Adrenal gland (tissue), 5 donors: ENCODE measurements around the gene CORO1C.

Experiments
- POLR2A ChIP-seq, 2 donors: fragments of 450-650 bp; IDR thresholded peaks; one replicate each; pipeline ENCODE4 v1.6.1; 2017; ENCODE audit warnings: antibody characterized with exemption in 2 of 2, mild to moderate bottlenecking in 2 of 2, moderate library complexity in 1 of 2
- TF ChIP-seq, protein P1 (sequence below), 6 experiments: fragments of 450-650 bp in 4 of 6; fragments of 200-600 bp in 2 of 6; sonication (generic) in 1 of 6; IDR thresholded peaks; 1 replicate in 5 of 6; 2 replicates in 1 of 6; pipeline versions ENCODE4 v1.5.1 to v1.8.0; 2016 to 2021; ENCODE audit warnings: antibody characterized with exemption in 6 of 6, mild to moderate bottlenecking in 2 of 6, moderate library complexity in 1 of 6
- donor health status: DM: no; HTN: no; CAD: no.

DNA sequence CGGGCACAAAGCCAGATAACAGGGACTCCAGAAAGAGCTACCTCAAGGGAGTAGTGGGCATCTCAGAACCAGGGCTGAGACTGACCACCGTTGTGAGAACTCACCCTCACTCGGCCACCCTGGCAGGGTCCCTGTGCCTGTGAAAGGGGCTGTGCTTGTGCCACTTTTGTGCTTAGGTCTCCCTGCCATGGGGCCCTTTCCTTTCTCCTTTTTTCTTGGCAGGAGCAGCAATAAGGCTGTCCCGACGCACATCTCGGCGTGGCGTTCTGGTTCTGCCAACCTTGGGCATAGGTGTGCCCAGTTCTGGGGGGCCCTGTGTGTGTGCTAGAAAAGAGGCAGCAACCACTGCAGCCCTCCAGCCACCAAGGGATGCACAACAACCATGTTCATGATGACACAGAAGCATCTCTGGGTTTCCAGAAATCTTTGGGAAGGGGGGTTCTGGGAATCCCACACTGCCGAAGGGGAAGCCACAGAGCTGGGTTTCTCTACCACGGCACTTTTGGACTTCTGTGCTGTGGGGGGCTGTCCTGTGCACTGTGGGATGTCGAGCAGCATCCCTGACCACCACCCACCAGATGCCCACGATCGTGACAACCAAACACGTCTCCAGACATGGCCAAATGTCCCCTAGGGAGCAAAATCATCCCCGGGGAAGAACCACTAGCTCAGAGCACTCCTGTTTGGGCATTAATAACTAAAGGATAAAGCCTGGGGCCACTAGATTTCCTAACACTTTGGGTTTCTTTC, 120.3 kb downstream of the CORO1C start:
- TF ChIP-seq, protein P1, sequence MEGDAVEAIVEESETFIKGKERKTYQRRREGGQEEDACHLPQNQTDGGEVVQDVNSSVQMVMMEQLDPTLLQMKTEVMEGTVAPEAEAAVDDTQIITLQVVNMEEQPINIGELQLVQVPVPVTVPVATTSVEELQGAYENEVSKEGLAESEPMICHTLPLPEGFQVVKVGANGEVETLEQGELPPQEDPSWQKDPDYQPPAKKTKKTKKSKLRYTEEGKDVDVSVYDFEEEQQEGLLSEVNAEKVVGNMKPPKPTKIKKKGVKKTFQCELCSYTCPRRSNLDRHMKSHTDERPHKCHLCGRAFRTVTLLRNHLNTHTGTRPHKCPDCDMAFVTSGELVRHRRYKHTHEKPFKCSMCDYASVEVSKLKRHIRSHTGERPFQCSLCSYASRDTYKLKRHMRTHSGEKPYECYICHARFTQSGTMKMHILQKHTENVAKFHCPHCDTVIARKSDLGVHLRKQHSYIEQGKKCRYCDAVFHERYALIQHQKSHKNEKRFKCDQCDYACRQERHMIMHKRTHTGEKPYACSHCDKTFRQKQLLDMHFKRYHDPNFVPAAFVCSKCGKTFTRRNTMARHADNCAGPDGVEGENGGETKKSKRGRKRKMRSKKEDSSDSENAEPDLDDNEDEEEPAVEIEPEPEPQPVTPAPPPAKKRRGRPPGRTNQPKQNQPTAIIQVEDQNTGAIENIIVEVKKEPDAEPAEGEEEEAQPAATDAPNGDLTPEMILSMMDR (IDR thresholded peaks at IDR 0.05): no peak
- TF ChIP-seq POLR2A (IDR thresholded peaks at IDR 0.05): no peak
